Endodermal cell (in vitro differentiated cells): ENCODE measurements around the gene ROBO3. TPM values are rescaled to one million over a fixed set of nuclear protein-coding genes. Genes with fewer than 3 reads are reported as not detected.

Experiments
- DNase-seq: peaks from one replicate; pipeline ENCODE4 v3.0.0-alpha.2; 2017
- H3K27ac ChIP-seq: 2 replicates; pipeline ENCODE4 v1.5.1; 2013; ENCODE audit warnings: mild to moderate bottlenecking, low read depth, low read length, moderate library complexity
- H3K27me3 ChIP-seq: 2 replicates; pipeline ENCODE4 v1.6.1; 2013; ENCODE audit warnings: mild to moderate bottlenecking, low read length, moderate library complexity; ENCODE audit not compliant: insufficient read depth, control insufficient read depth, poor library complexity, severe bottlenecking
- H3K36me3 ChIP-seq: 2 replicates; pipeline ENCODE4 v1.7.0; 2013; ENCODE audit warnings: mild to moderate bottlenecking, low read length, moderate library complexity; ENCODE audit not compliant: control insufficient read depth, insufficient read depth
- H3K4me1 ChIP-seq: one replicate; pipeline ENCODE4 v1.7.0; 2013; ENCODE audit warnings: low read length; ENCODE audit not compliant: control insufficient read depth, insufficient read depth
- H3K4me3 ChIP-seq: 2 replicates; pipeline ENCODE4 v1.5.1; 2013; ENCODE audit warnings: mild to moderate bottlenecking, low read length, moderate library complexity
- H3K9ac ChIP-seq: 2 replicates; pipeline ENCODE4 v1.6.1; 2013; ENCODE audit warnings: mild to moderate bottlenecking, low read length, moderate library complexity; ENCODE audit not compliant: poor library complexity, severe bottlenecking; ENCODE audit errors: extremely low read depth
- H3K9me3 ChIP-seq: 2 replicates; pipeline ENCODE4 v1.6.1; 2013; ENCODE audit warnings: mild to moderate bottlenecking, low read length, moderate library complexity; ENCODE audit not compliant: control insufficient read depth
- H3K27ac Mint-ChIP-seq: 2 replicates; pipeline ENCODE4 v1.8.0; 2020; ENCODE audit warnings: mixed read lengths
- H3K27me3 Mint-ChIP-seq: 2 replicates; pipeline ENCODE4 v1.8.0; 2021; ENCODE audit warnings: mild to moderate bottlenecking, mixed read lengths; ENCODE audit not compliant: insufficient read depth
- H3K36me3 Mint-ChIP-seq: 2 replicates; pipeline ENCODE4 v1.8.0; 2020; ENCODE audit warnings: low read depth, mixed read lengths
- H3K4me1 Mint-ChIP-seq: 2 replicates; pipeline ENCODE4 v1.8.0; 2020; ENCODE audit warnings: mixed read lengths
- H3K4me3 Mint-ChIP-seq: 2 replicates; pipeline ENCODE4 v1.8.0; 2020; ENCODE audit warnings: mild to moderate bottlenecking, moderate library complexity, mixed read lengths
- H3K9me3 Mint-ChIP-seq: 2 replicates; pipeline ENCODE4 v1.8.0; 2020; ENCODE audit warnings: mild to moderate bottlenecking, mixed read lengths
- CTCF ChIP-seq: fragments of 200-600 bp; sonication (generic); conservative IDR thresholded peaks from 2 replicates; pipeline ENCODE4 v1.5.0; 2021; ENCODE audit warnings: antibody characterized with exemption, mild to moderate bottlenecking
- WGBS, 2 experiments: methylation state at CpG; one replicate each; pipeline versions ENCODE4 v1.1.5 to v1.1.7; 2013; ENCODE audit warnings: missing lambda C conversion rate in 2 of 2, mixed read lengths in 1 of 2; ENCODE audit not compliant: insufficient coverage in 1 of 2, insufficient read length in 1 of 2; 5-methylcytosine and 5-hydroxymethylcytosine counted together
- total RNA-seq, 2 donors: library from RNA; stranded (reverse); fragmentation: NEBNext Ultra II Directional in 1 of 2; extraction: Animal tissue kit (Norgen Biotek cat#: 25700) in 1 of 2; gene quantifications; 2 replicates in 1 of 2; 3 replicates in 1 of 2; pipeline ENCODE4 v1.2.1, GENCODE V29; 2021

Gene ROBO3
- total RNA-seq, 2 donors from 2014 or later = 15.3 to 16.2 TPM

GRCh38 chr11:124839972-124840621 lies 25.1 kb upstream of the ROBO3 start:
- Mint-ChIP-seq H3K4me1 (peaks cover 11% of the 10 kb centered on the region), H3K27me3 (peaks cover 30% of the 10 kb centered on the region), H3K36me3 (no peaks in the 10 kb centered on the region), H3K27ac (no peak overlapping the region), H3K9me3 (no peaks in the 10 kb centered on the region), H3K4me3 (peak overlapping the region; percentile 47)
- no peak for DNase-seq
- no peak overlapping the region for H3K9ac ChIP-seq
- WGBS, 2 experiments = 4 to 13% methylated on average over 3 to 20 of the region's 20 CpGs
- no peaks in the 10 kb centered on the region for H3K9me3 ChIP-seq
- no peaks in the 10 kb centered on the region for H3K36me3 ChIP-seq
- H3K4me3 ChIP-seq = peak overlapping the region; percentile 61
- peaks cover 82% of the 10 kb centered on the region for H3K27me3 ChIP-seq
- H3K27ac ChIP-seq = peak overlapping the region; percentile 71
- TF ChIP-seq CTCF = no peak
- H3K4me1 ChIP-seq = no peaks in the 10 kb centered on the region

- no peaks in the 10 kb centered on the region for H3K4me1 ChIP-seq
- no peak overlapping the region for H3K27ac ChIP-seq
- DNase-seq = no peak
- H3K4me3 ChIP-seq = no peak overlapping the region
- WGBS, 2 experiments = 60 to 71% methylated on average over 1 of the region's 1 CpG
- Mint-ChIP-seq H3K4me1 (peaks cover 11% of the 10 kb centered on the region), H3K4me3 (no peak overlapping the region), H3K9me3 (no peaks in the 10 kb centered on the region), H3K27me3 (peaks cover 25% of the 10 kb centered on the region), H3K36me3 (no peaks in the 10 kb centered on the region), H3K27ac (no peak overlapping the region)
- H3K9ac ChIP-seq = no peak overlapping the region
- H3K9me3 ChIP-seq = no peaks in the 10 kb centered on the region
- H3K27me3 ChIP-seq = peaks cover 88% of the 10 kb centered on the region
- no peaks in the 10 kb centered on the region for H3K36me3 ChIP-seq
- no peak for TF ChIP-seq CTCF
Observed at GRCh38 chr11:124840666-124841065, 24.6 kb upstream of the ROBO3 start.

GRCh38 chr11:124841201-124841600 lies 24.0 kb upstream of the ROBO3 start:
- H3K4me1 Mint-ChIP-seq = peaks cover 11% of the 10 kb centered on the region
- H3K9me3 Mint-ChIP-seq = no peaks in the 10 kb centered on the region
- H3K4me3 Mint-ChIP-seq = no peak overlapping the region
- Histone ChIP-seq H3K9me3 (no peaks in the 10 kb centered on the region), H3K27ac (no peak overlapping the region), H3K27me3 (peaks cover 91% of the 10 kb centered on the region), H3K9ac (no peak overlapping the region), H3K36me3 (no peaks in the 10 kb centered on the region), H3K4me3 (no peak overlapping the region), H3K4me1 (no peaks in the 10 kb centered on the region)
- no peaks in the 10 kb centered on the region for H3K36me3 Mint-ChIP-seq
- no peak overlapping the region for H3K27ac Mint-ChIP-seq
- no peak for TF ChIP-seq CTCF
- H3K27me3 Mint-ChIP-seq = peaks cover 21% of the 10 kb centered on the region
- WGBS, 2 experiments = 60 to 81% methylated on average over 1 to 2 of the region's 3 CpGs
- DNase-seq = no peak
